Measurements from ENCODE around the gene MSMO1.

The MSMO1 gene

GRCh38 chr4:165359506-165359905, 32.0 kb downstream of the MSMO1 start:
- no peak for DNase-seq (ENCODE audit: low spot score)
- TF ChIP-seq, protein P1, sequence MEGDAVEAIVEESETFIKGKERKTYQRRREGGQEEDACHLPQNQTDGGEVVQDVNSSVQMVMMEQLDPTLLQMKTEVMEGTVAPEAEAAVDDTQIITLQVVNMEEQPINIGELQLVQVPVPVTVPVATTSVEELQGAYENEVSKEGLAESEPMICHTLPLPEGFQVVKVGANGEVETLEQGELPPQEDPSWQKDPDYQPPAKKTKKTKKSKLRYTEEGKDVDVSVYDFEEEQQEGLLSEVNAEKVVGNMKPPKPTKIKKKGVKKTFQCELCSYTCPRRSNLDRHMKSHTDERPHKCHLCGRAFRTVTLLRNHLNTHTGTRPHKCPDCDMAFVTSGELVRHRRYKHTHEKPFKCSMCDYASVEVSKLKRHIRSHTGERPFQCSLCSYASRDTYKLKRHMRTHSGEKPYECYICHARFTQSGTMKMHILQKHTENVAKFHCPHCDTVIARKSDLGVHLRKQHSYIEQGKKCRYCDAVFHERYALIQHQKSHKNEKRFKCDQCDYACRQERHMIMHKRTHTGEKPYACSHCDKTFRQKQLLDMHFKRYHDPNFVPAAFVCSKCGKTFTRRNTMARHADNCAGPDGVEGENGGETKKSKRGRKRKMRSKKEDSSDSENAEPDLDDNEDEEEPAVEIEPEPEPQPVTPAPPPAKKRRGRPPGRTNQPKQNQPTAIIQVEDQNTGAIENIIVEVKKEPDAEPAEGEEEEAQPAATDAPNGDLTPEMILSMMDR (IDR thresholded peaks at IDR 0.05; ENCODE audit: extremely low read depth, insufficient read depth, missing control alignments) = no peak
- in situ Hi-C loops (cut with MboI; ENCODE audit: low pct_unique_long_range_greater_than_20kb, low sequenced_read_pairs, unreplicated experiment) = no loop called here

GRCh38 chr4:165360041-165360695, 32.7 kb downstream of the MSMO1 start:
- TF ChIP-seq, protein P1 (IDR thresholded peaks at IDR 0.05; ENCODE audit: extremely low read depth, insufficient read depth, missing control alignments) = no peak
- in situ Hi-C loops (cut with MboI; ENCODE audit: low pct_unique_long_range_greater_than_20kb, low sequenced_read_pairs, unreplicated experiment) = no loop called here
- DNase-seq (ENCODE audit: low spot score) = no peak

- DNase-seq (ENCODE audit: low spot score) = no peak
- in situ Hi-C loops (cut with MboI; ENCODE audit: low pct_unique_long_range_greater_than_20kb, low sequenced_read_pairs, unreplicated experiment) = no loop called here
Observed at GRCh38 chr4:165360985-165361670, 33.7 kb downstream of the MSMO1 start.

DNA sequence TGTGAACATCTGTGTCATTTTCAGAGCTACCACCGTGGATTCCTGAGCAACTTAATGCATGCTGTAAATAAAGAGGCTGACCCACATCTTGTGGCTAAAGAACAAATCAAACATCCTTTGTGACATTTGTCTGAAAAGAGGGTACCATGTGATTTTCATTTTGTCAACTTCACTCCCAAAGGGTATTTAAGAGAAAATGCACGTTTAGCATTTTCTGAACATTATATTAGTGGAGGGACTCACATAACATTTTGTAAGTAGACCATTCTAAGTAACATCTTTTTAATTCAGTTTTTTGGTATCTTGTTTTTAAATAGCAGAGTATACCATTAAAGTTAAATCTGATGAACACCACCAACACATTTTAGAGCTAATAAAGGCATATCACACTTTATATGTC, 34.3 kb downstream of the MSMO1 start:
- TF ChIP-seq, protein P1 (IDR thresholded peaks at IDR 0.05; ENCODE audit: extremely low read depth, insufficient read depth, missing control alignments) = no peak
- in situ Hi-C loops (cut with MboI; ENCODE audit: low pct_unique_long_range_greater_than_20kb, low sequenced_read_pairs, unreplicated experiment) = no loop called here
- no peak for DNase-seq (ENCODE audit: low spot score)

More at GRCh38 chr4:165360985-165361670, 33.7 kb downstream of the MSMO1 start:
- TF ChIP-seq, protein P1 (IDR thresholded peaks at IDR 0.05; ENCODE audit: extremely low read depth, insufficient read depth, missing control alignments) = no peak

- in situ Hi-C loops (cut with MboI; ENCODE audit: low pct_unique_long_range_greater_than_20kb, low sequenced_read_pairs, unreplicated experiment) = no loop called here
- TF ChIP-seq, protein P1 (IDR thresholded peaks at IDR 0.05; ENCODE audit: extremely low read depth, insufficient read depth, missing control alignments) = no peak
- no peak for DNase-seq (ENCODE audit: low spot score)
Observed at GRCh38 chr4:165364452-165365080, 37.1 kb downstream of the MSMO1 start.

DNA sequence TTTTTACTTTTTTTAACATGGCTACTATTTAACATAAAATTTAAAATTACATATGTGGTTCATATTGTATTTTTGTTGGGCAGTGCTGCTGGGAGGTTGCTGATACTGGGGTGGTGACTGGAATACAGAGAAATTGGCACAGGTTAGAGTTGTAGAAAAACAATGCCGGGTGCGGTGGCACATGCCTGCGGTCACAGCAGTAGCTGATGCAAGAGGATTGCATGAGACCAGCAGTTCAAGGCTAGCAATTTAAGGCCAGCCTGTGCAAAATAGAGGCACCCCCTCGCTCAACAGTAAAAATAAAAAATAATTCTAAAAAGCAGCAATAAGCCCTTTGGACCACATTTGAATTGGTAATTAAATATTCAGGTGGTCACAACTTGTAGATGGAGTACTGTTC, 39.6 kb downstream of the MSMO1 start:
- in situ Hi-C loops (cut with MboI; ENCODE audit: low pct_unique_long_range_greater_than_20kb, low sequenced_read_pairs, unreplicated experiment) = no loop called here
- no peak for DNase-seq (ENCODE audit: low spot score)
- TF ChIP-seq, protein P1 (IDR thresholded peaks at IDR 0.05; ENCODE audit: extremely low read depth, insufficient read depth, missing control alignments) = no peak
